ENCODE data around the gene CHCT1.

DNA sequence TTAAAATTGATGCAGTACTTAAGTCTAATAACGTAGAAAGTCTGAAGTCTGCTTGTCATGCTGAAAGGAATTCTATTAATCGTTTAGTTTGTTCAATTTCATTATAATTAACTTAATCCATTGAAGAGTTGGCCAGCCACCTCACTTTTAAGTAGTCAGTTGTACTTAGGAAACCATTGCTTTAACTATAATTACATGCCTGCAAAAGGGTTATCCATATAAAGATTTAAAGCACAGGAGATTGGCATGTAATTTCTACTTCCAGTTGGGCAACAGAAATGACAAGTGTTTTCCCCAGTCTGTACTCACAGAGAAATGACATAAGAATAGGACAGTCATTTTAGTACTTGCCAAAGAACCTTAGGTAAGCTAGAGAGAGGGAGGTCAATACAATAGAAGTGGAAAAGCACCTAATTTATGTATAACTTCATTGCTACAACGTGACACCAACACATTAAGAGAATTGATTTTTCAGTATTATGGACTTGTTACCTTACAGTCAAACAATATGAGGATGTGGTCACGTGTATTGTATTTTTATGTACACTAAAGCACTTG is 26.7 kb upstream of the CHCT1 start:
- TF ChIP-seq GABPA (IDR thresholded peaks at IDR 0.05; ENCODE audit: low read depth) = no peak
- no peak for TF ChIP-seq CTCF (IDR thresholded peaks at IDR 0.05; ENCODE audit: insufficient read depth, low read length)

Measured in HL-60 (cell line).